ENCODE measurements around the gene SLC36A2.
"Not testable (repeated sequence)": the region's sequence is repeated elsewhere in the genome, so short reads cannot be mapped to it uniquely, and the experiment has no call there.

SLC36A2 gene

GRCh38 chr5:151320481-151320880 lies 26.9 kb downstream of the SLC36A2 start:
- no peak for DNase-seq

- DNase-seq: no peak
These were observed 28.3 kb downstream of the SLC36A2 start for GRCh38 chr5:151318850-151319732.

- no peak for DNase-seq
These were observed 29.5 kb downstream of the SLC36A2 start for GRCh38 chr5:151317871-151318270.

GRCh38 chr5:151315998-151316597 lies 31.3 kb downstream of the SLC36A2 start:
- peak; percentile 30 to 41 for DNase-seq

GRCh38 chr5:151313357-151313756 lies 34.0 kb downstream of the SLC36A2 start:
- no peak for DNase-seq

GRCh38 chr5:151312756-151313324 lies 34.5 kb downstream of the SLC36A2 start:
- no peak for DNase-seq

GRCh38 chr5:151310932-151311331 lies 36.4 kb downstream of the SLC36A2 start:
- no peak for DNase-seq

GRCh38 chr5:151309821-151310220 lies 37.5 kb downstream of the SLC36A2 start:
- not testable (repeated sequence) for DNase-seq

GRCh38 chr5:151309266-151309665 lies 38.1 kb downstream of the SLC36A2 start:
- not testable (repeated sequence) for DNase-seq

- no peak for DNase-seq
These were observed 43.7 kb downstream of the SLC36A2 start, which contains the start of gene SLC36A3 for GRCh38 chr5:151303666-151304065. Gene SLC36A3 (minus strand): TSS chr5:151303766. CDS start chr5:151303354, 412 bp downstream.

- no peak for DNase-seq
These were observed 49.1 kb downstream of the SLC36A2 start for GRCh38 chr5:151298063-151298855.

GRCh38 chr5:151296974-151297373 lies 50.4 kb downstream of the SLC36A2 start:
- no peak for DNase-seq

GRCh38 chr5:151296478-151296830 lies 50.9 kb downstream of the SLC36A2 start:
- no peak for DNase-seq

- no peak for DNase-seq
These were observed 51.4 kb downstream of the SLC36A2 start for GRCh38 chr5:151295791-151296477.

GRCh38 chr5:151295138-151295537 lies 52.2 kb downstream of the SLC36A2 start:
- DNase-seq: no peak

- DNase-seq: no peak
These were observed 53.7 kb downstream of the SLC36A2 start for GRCh38 chr5:151293624-151294023.

- DNase-seq: no peak
These were observed 59.2 kb downstream of the SLC36A2 start for GRCh38 chr5:151288180-151288579.

- DNase-seq: no peak
These were observed 61.1 kb downstream of the SLC36A2 start for GRCh38 chr5:151286246-151286645.

- DNase-seq: no peak
These were observed 61.7 kb downstream of the SLC36A2 start for GRCh38 chr5:151285683-151286082.

GRCh38 chr5:151284392-151284967 lies 62.9 kb downstream of the SLC36A2 start:
- DNase-seq: no peak

GRCh38 chr5:151283120-151283825 lies 64.1 kb downstream of the SLC36A2 start:
- no peak for DNase-seq

Measured in activated CD4-positive, alpha-beta T cell treated with anti-CD3 and anti-CD28 coated beads for 4 hours (primary cell).